NB4 (cell line): Measurements from ENCODE around the gene SLC25A51.

Experiments used
- DNase-seq: peaks from one replicate; pipeline ENCODE4 v3.0.0; 2010; ENCODE audit warnings: low read depth
- H3K4me3 ChIP-seq: one replicate; pipeline ENCODE4 v1.5.1; 2011; ENCODE audit warnings: mild to moderate bottlenecking, low read depth, low read length, moderate library complexity
- MYC ChIP-seq: IDR thresholded peaks from 2 replicates; pipeline ENCODE4 v1.6.1; 2011; ENCODE audit warnings: low read depth, low read length
- POLR2A ChIP-seq: IDR thresholded peaks from 2 replicates; pipeline ENCODE4 v1.6.1; 2011; ENCODE audit warnings: mild to moderate bottlenecking; ENCODE audit not compliant: insufficient read length; ENCODE audit errors: extremely low read depth
- TF ChIP-seq, protein P1 (sequence below): IDR thresholded peaks from 2 replicates; pipeline ENCODE4 v1.6.1; 2011; ENCODE audit warnings: low read depth, low read length
- TF ChIP-seq, protein P2 (sequence below): IDR thresholded peaks from one replicate; pipeline ENCODE4 v1.5.1; 2012; ENCODE audit warnings: low read depth, low read length

Gene SLC25A51

DNA sequence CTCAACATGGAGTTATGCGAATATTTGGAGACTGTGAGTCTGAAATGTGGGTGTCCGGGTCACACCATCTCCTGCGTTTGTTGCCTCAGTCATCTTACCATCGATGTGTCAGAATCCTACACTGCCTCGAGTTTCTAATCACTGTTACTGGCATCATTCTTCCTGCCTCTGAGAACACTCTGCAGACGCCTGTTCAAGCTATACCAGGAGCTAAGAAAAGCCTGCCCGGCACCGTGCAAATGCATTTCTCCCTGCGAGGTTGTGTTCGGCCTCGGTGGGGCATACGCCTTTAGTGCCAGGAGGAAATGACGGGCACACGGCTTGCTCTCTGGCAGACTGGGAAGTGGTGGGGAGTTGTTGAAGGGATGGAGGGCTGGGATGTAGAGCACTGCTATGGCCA is 31.2 kb upstream of the SLC25A51 start:
- no peak for TF ChIP-seq POLR2A
- TF ChIP-seq, protein P1, sequence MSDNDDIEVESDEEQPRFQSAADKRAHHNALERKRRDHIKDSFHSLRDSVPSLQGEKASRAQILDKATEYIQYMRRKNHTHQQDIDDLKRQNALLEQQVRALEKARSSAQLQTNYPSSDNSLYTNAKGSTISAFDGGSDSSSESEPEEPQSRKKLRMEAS = no peak
- no peak for TF ChIP-seq MYC
- TF ChIP-seq, protein P2, sequence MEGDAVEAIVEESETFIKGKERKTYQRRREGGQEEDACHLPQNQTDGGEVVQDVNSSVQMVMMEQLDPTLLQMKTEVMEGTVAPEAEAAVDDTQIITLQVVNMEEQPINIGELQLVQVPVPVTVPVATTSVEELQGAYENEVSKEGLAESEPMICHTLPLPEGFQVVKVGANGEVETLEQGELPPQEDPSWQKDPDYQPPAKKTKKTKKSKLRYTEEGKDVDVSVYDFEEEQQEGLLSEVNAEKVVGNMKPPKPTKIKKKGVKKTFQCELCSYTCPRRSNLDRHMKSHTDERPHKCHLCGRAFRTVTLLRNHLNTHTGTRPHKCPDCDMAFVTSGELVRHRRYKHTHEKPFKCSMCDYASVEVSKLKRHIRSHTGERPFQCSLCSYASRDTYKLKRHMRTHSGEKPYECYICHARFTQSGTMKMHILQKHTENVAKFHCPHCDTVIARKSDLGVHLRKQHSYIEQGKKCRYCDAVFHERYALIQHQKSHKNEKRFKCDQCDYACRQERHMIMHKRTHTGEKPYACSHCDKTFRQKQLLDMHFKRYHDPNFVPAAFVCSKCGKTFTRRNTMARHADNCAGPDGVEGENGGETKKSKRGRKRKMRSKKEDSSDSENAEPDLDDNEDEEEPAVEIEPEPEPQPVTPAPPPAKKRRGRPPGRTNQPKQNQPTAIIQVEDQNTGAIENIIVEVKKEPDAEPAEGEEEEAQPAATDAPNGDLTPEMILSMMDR = no peak
- DNase-seq = no peak
- H3K4me3 ChIP-seq = no peak overlapping the region

DNA sequence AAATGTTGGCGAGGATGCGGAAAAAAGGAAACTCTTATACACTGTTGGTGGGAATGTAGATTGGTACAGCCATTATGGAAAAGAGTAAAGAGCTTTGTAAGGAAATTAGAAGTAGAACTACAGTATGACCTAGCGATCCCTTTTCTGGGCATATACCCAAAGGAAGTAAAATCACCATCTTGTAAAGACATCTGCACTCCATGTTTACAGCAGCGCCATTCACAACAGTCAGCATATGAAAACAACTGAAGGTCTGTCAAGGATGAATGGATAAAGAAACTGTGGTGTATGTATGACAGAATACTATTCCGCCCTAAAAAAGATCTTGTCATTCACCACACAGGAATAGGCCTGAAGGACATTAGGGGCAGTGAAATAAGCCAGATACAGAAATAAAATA is 27.7 kb upstream of the SLC25A51 start:
- H3K4me3 ChIP-seq = no peak overlapping the region
- TF ChIP-seq, protein P1 = no peak
- no peak for TF ChIP-seq MYC
- DNase-seq = no peak

DNA sequence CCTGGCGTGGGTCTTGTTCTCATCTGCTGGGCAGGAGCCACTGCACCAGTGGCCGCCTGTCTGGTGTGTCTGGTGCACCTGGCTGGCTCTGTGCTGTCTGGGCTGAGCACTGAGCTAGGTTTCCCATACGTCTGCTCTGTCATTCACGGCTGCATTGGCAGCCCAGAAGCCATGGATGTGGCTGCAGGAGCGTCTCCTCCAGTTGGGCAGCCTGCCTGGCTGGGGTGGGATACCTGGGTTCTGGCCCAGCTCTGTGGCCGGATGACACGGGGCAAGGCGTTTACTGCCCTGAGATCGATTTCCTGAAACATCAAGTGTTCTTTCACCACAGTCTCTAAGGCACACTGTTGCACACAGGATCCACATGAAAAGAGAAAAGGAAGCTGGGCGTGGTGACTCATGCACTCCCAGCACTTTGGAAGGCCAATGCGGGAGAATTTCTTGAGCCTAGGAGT is 25.5 kb upstream of the SLC25A51 start:
- peak; percentile 44 for DNase-seq
- H3K4me3 ChIP-seq = no peak overlapping the region
- TF ChIP-seq, protein P2 = no peak
- TF ChIP-seq MYC (no peak), POLR2A (no peak)
- TF ChIP-seq, protein P1 = no peak

DNA sequence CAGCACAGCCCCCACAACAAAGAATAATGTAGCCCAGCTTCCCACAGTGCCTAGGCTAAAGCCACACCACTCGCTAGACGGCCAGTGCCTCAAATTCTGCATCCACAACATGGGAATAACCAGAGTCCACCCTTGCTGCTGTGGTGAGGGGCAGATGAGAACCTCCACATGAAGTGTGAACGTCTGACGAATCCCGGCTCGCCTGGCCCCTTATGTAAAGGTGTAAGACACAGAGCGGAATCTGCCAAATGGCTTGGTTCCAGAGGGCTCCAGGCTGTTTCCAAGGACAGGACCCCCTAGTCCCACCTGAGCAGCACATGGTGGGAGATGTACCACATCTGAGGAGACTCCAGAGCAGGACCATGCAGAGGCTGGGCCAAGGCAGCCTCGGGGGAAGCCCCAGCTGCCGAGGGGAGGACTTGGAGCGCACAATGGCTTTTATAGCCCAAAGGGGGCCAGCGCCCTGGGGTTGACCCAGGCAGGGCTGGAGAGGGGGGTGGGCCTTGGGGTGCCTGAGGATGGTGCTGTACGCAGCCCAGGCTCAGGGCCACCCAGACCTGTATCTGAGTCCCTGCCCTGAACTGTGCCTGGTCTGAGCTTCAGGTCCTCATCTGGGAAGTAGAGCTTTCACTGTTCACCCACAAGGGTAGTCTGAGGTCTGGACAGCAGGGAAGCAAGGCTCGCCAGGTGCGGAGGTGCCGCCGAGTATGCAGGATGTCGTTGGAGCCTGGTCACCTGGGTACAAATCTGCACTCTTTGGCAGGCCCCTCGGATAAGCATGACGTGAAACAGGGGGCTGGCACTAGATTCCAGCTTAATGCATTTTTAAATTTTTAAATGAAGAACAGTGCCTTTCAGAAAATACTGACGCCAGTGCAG is 24.9 kb upstream of the SLC25A51 start:
- DNase-seq = no peak
- H3K4me3 ChIP-seq = no peak overlapping the region
- TF ChIP-seq, protein P2 = no peak
- TF ChIP-seq POLR2A (no peak), MYC (no peak)
- TF ChIP-seq, protein P1 = no peak

DNA sequence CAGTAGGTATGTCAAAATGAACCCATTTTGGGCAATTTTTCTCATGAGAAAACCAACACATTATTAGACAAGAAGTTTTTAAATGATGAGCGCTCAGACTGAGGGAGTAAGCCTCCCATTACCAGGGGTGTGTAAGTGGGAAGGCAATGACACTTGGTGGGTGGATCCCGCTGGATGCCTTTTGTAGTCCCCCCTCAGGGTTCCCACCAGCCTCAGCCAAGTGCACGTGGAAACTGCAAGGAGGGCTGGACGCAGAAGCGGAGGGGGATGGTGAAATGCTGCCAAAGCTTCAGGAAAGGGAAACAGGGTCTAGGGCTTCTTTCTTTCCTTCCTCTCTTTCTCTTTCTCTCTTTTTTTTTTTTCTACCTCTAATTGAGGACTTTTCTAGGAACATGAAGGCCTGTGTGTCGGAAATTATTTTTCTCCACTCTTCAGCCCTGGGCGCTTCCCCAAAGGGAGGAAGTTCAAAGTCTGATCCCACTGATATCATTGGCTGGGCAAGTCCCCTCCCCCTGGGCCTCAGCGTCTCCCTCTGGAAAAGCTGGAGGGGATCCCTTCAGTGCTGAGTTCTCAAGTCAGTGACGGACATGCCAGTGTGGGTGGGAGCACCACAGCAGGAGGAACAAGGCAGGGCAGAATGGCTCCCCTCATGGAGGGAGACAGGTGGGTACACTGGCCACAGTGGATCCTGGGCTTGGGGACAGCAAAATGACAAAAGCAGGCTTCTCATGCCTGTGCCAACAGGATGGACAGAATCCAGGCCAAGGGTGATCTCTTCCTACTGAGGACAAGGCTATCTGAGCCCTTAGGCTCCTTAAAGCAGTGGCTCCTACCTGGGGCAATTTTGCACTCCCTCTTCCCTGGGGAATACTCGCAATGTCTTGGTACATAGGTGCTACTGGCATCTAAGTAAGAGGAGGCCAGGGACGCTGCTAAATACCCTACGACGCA is 23.9 kb upstream of the SLC25A51 start:
- no peak for DNase-seq
- no peak overlapping the region for H3K4me3 ChIP-seq
- TF ChIP-seq POLR2A = no peak
- TF ChIP-seq, protein P2 = no peak
- no peak for TF ChIP-seq MYC
- TF ChIP-seq, protein P1 = no peak
